Duodenal mucosa (tissue), 2 donors: ENCODE results near the gene F2RL2.

Source experiments
- H3K27ac ChIP-seq: one replicate; pipeline ENCODE4 v1.7.0; 2013; ENCODE audit warnings: low read depth, low read length
- H3K27me3 ChIP-seq, 2 donors: one replicate each; pipeline ENCODE4 v1.7.0; 2013; ENCODE audit warnings: low read length in 2 of 2, control low read depth in 1 of 2; ENCODE audit not compliant: insufficient read depth in 2 of 2, control insufficient read depth in 1 of 2
- H3K36me3 ChIP-seq, 2 donors: one replicate each; pipeline ENCODE4 v1.7.0; 2013; ENCODE audit warnings: low read length in 2 of 2, control low read depth in 1 of 2; ENCODE audit not compliant: insufficient read depth in 2 of 2, control insufficient read depth in 1 of 2
- H3K4me1 ChIP-seq, 2 donors: one replicate each; pipeline ENCODE4 v1.7.0; 2013; ENCODE audit warnings: low read length in 2 of 2, control low read depth in 1 of 2; ENCODE audit not compliant: insufficient read depth in 2 of 2, control insufficient read depth in 1 of 2
- H3K4me3 ChIP-seq, 2 donors: one replicate each; pipeline ENCODE4 v1.7.0; 2013; ENCODE audit warnings: low read length in 2 of 2, low read depth in 1 of 2
- H3K9ac ChIP-seq, 2 donors: one replicate each; pipeline ENCODE4 v1.7.0; 2013; ENCODE audit warnings: low read length in 2 of 2, low read depth in 1 of 2
- H3K9me3 ChIP-seq, 2 donors: one replicate each; pipeline ENCODE4 v1.7.0; 2013; ENCODE audit warnings: low read length in 2 of 2, control low read depth in 1 of 2; ENCODE audit not compliant: control insufficient read depth in 1 of 2

F2RL2 gene

GRCh38 chr5:76625087-76625815 is 2.0 kb upstream of the F2RL2 start:
- H3K9me3 ChIP-seq = no peaks in the 10 kb centered on the region
- H3K27ac ChIP-seq = no peak overlapping the region
- H3K4me3 ChIP-seq = no peak overlapping the region
- peaks cover 0 to 9% of the 10 kb centered on the region in 2 donors for H3K36me3 ChIP-seq
- H3K27me3 ChIP-seq = no peaks in the 10 kb centered on the region
- no peaks in the 10 kb centered on the region for H3K4me1 ChIP-seq
- H3K9ac ChIP-seq = no peak overlapping the region

GRCh38 chr5:76622076-76622475 is 1.1 kb downstream of the F2RL2 start:
- H3K9me3 ChIP-seq = no peaks in the 10 kb centered on the region
- no peaks in the 10 kb centered on the region for H3K4me1 ChIP-seq
- H3K36me3 ChIP-seq = peaks cover 11% of the 10 kb centered on the region in 2 donors
- H3K27me3 ChIP-seq = no peaks in the 10 kb centered on the region
- no peak overlapping the region for H3K4me3 ChIP-seq
- no peak overlapping the region for H3K9ac ChIP-seq
- H3K27ac ChIP-seq = no peak overlapping the region

GRCh38 chr5:76620166-76620565 is 3.0 kb downstream of the F2RL2 start:
- Histone ChIP-seq H3K27ac (no peak overlapping the region), H3K9me3 (no peaks in the 10 kb centered on the region), H3K27me3 (no peaks in the 10 kb centered on the region)

GRCh38 chr5:76617675-76618074 is 5.5 kb downstream of the F2RL2 start:
- Histone ChIP-seq H3K27ac (no peak overlapping the region), H3K4me1 (no peaks in the 10 kb centered on the region), H3K9ac (no peak overlapping the region), H3K36me3 (peaks cover 15 to 20% of the 10 kb centered on the region in 2 donors), H3K27me3 (no peaks in the 10 kb centered on the region), H3K9me3 (no peaks in the 10 kb centered on the region), H3K4me3 (no peak overlapping the region)

More at GRCh38 chr5:76620166-76620565, 3.0 kb downstream of the F2RL2 start:
- no peak overlapping the region for H3K9ac ChIP-seq
- peaks cover 8 to 11% of the 10 kb centered on the region in 2 donors for H3K36me3 ChIP-seq
- H3K4me3 ChIP-seq = no peak overlapping the region
- no peaks in the 10 kb centered on the region for H3K4me1 ChIP-seq

DNA sequence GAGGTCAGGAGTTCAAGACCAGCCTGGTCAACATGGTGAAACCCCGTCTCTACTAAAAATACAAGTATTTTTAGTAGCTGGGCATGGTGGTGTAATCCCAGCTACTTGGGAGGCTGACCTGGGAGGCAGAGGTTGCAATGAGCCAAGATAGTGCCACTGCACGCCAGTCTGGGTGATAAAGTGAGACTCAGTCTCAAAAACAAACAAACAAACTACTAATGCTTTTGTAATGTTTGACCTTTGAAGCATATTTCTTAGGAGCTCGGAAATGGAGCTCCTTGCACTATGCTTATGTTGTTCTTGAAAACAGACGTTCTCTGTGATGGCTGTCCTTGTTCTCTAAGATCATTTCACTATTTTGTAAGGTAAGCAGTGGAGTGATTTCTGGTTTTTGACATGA is 6.0 kb downstream of the F2RL2 start:
- Histone ChIP-seq H3K9ac (no peak overlapping the region), H3K36me3 (peaks cover 15 to 25% of the 10 kb centered on the region in 2 donors), H3K27me3 (no peaks in the 10 kb centered on the region), H3K9me3 (no peaks in the 10 kb centered on the region), H3K4me3 (no peak overlapping the region), H3K4me1 (no peaks in the 10 kb centered on the region), H3K27ac (no peak overlapping the region)

DNA sequence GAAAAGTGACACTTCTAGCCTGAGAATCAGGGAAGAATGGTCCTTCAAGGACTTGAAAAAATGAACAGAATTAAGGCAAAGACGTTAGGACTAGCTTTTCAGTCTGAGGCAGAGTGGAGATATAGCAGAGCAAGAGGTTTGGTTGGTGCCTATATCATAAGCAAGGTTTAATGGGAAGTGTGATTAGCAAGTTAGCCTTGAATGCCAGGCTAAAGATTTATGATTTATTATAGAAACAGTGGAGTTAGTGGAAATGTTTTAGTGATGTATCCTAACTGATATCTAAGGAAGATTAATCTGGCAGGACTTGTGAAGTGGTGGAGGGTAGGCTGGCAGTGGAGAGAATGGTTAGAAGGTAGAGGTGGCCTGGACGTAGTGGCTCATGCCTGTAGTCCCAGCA is 7.0 kb downstream of the F2RL2 start:
- Histone ChIP-seq H3K36me3 (peaks cover 22 to 33% of the 10 kb centered on the region in 2 donors), H3K4me3 (no peak overlapping the region), H3K9me3 (no peaks in the 10 kb centered on the region), H3K27me3 (no peaks in the 10 kb centered on the region), H3K27ac (no peak overlapping the region), H3K4me1 (no peaks in the 10 kb centered on the region), H3K9ac (no peak overlapping the region)

DNA sequence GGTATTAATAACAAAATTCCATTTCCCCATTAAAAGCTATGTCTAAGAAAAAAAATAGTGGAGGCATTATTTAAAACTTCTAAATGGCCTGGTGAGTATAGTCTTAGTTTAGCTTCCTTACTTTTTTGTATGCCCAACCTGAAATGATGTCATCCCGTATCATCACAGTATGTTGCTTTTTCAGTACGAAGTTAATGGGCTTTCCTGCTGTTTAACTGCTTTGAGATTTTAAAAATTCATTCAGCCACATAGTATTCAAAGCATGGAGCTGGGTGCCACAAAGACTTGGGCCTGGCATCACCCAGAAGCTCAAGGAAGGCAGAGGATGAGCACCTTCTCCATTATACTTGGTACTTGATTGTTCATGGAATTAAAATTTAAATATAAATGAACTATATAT is 7.4 kb downstream of the F2RL2 start:
- H3K4me1 ChIP-seq = no peaks in the 10 kb centered on the region
- no peak overlapping the region for H3K9ac ChIP-seq
- H3K9me3 ChIP-seq = no peaks in the 10 kb centered on the region
- H3K4me3 ChIP-seq = no peak overlapping the region
- no peaks in the 10 kb centered on the region for H3K27me3 ChIP-seq
- peaks cover 27 to 37% of the 10 kb centered on the region in 2 donors for H3K36me3 ChIP-seq
- H3K27ac ChIP-seq = no peak overlapping the region

- Histone ChIP-seq H3K27me3 (no peaks in the 10 kb centered on the region), H3K9me3 (no peaks in the 10 kb centered on the region), H3K4me3 (no peak overlapping the region), H3K27ac (no peak overlapping the region), H3K36me3 (peaks cover 22 to 34% of the 10 kb centered on the region in 2 donors), H3K4me1 (no peaks in the 10 kb centered on the region), H3K9ac (no peak overlapping the region)
These were observed 10.3 kb downstream of the F2RL2 start for GRCh38 chr5:76612942-76613341.

GRCh38 chr5:76610196-76610595 is 13.0 kb downstream of the F2RL2 start:
- H3K4me3 ChIP-seq = no peak overlapping the region
- peaks cover 30 to 38% of the 10 kb centered on the region in 2 donors for H3K36me3 ChIP-seq
- no peaks in the 10 kb centered on the region for H3K27me3 ChIP-seq
- H3K9ac ChIP-seq = no peak overlapping the region
- no peaks in the 10 kb centered on the region for H3K4me1 ChIP-seq
- no peaks in the 10 kb centered on the region for H3K9me3 ChIP-seq
- H3K27ac ChIP-seq = no peak overlapping the region

DNA sequence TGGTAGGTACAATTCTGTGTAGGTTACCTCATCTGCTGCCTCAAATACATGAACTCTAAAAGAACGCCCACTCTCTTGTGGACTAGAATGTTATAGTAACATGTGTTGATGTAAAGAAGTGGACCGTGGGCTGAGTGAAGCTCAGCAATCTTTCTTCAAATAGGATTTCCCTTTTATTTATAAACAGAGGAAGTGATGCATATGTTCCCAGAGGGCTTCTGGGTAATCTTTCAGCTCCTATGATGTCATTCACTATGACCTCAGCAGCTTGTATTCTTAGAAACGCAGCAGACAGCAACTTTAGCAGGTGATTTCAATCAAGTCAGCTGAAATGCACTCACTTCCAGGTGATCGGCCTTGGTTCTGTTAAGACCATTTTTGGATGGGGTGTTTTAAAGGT is 14.4 kb downstream of the F2RL2 start:
- H3K27ac ChIP-seq = no peak overlapping the region
- H3K4me1 ChIP-seq = no peaks in the 10 kb centered on the region
- H3K27me3 ChIP-seq = no peaks in the 10 kb centered on the region
- H3K9ac ChIP-seq = no peak overlapping the region
- peaks cover 30 to 35% of the 10 kb centered on the region in 2 donors for H3K36me3 ChIP-seq
- H3K9me3 ChIP-seq = no peaks in the 10 kb centered on the region
- no peak overlapping the region for H3K4me3 ChIP-seq
